ENCODE measurements around the gene SMIM41. TPM values are rescaled to one million over a fixed set of nuclear protein-coding genes. Genes with fewer than 3 reads are reported as not detected.

Gene SMIM41
- total and polyA plus RNA-seq, 10 of the 15 experiments (the other 5 are each of a cell fraction or from before 2014, with no cell fraction given) = not detected

DNA sequence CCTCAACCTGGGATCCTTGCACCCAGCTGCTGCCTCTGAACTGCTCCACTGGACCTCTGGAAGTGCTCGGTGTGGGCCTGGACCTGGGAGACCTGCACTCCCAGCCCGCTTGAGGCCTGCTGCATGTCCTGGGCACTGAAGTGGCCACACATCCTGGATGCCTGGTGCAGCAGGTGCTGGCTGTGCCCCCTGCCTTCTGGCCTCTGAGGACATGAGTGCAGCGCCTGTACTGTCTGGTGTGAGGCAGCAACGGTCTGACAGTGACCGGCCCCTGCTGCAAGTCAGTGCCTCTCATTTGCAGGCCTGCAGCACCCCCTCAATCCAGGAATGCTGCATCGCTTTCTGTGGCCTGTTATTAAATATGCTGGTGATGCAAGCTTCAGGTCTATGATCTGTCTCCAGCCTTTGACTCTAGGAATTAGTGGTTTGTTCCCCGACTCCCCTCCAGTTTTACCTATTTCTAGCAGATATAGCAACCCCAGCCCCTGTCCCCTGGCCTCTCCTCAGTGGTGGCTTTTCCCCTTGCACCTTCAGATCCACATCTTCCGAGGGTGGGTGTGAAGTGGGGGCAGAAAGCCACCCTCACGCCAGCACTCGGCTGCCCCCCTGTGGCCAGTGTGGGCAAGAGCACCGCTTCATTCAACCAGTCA is 3.6 kb downstream of the SMIM41 start (continued):
- TF ChIP-seq, protein P1, sequence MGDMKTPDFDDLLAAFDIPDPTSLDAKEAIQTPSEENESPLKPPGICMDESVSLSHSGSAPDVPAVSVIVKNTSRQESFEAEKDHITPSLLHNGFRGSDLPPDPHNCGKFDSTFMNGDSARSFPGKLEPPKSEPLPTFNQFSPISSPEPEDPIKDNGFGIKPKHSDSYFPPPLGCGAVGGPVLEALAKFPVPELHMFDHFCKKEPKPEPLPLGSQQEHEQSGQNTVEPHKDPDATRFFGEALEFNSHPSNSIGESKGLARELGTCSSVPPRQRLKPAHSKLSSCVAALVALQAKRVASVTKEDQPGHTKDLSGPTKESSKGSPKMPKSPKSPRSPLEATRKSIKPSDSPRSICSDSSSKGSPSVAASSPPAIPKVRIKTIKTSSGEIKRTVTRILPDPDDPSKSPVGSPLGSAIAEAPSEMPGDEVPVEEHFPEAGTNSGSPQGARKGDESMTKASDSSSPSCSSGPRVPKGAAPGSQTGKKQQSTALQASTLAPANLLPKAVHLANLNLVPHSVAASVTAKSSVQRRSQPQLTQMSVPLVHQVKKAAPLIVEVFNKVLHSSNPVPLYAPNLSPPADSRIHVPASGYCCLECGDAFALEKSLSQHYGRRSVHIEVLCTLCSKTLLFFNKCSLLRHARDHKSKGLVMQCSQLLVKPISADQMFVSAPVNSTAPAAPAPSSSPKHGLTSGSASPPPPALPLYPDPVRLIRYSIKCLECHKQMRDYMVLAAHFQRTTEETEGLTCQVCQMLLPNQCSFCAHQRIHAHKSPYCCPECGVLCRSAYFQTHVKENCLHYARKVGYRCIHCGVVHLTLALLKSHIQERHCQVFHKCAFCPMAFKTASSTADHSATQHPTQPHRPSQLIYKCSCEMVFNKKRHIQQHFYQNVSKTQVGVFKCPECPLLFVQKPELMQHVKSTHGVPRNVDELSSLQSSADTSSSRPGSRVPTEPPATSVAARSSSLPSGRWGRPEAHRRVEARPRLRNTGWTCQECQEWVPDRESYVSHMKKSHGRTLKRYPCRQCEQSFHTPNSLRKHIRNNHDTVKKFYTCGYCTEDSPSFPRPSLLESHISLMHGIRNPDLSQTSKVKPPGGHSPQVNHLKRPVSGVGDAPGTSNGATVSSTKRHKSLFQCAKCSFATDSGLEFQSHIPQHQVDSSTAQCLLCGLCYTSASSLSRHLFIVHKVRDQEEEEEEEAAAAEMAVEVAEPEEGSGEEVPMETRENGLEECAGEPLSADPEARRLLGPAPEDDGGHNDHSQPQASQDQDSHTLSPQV (IDR thresholded peaks at IDR 0.05) = 0 out of 2 replicates have a peak, but pooled peaks have one; percentile 61

DNA sequence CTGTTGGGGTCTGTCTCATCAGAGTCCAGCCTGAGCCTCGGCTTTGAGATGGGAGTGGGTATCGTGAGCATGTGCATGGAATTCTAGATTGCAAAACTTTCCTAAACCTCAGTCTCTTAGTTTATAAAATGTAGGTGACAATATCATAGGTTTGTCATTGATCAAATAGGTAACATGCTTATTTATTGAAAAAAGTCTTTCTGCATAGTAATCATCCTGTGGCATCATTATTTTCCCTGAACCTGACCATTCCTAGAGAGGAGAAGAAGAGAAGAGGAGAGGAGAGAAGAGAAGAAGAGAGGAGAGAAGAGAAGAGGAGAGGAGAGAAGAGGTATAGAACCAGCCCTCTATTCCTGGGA is 4.1 kb downstream of the SMIM41 start:
- Histone ChIP-seq H3K36me3 (ENCODE audit: control insufficient read depth in 2 of 2, insufficient read depth in 2 of 2, low read length in 1 of 2) (peaks cover 0 to 5% of the 10 kb centered on the region in 2 experiments; a peak in 2 of 4 replicates), H3K4me2 (ENCODE audit: control insufficient read depth, insufficient read depth) (no peak overlapping the region), H3K4me3 (no peak overlapping the region), H4K20me1 (ENCODE audit: control insufficient read depth, insufficient read depth) (no peaks in the 10 kb centered on the region), H3K9me3 (replicated peaks; ENCODE audit: control insufficient read depth, insufficient read depth, low read length) (no peaks in the 10 kb centered on the region), H2AFZ (ENCODE audit: control insufficient read depth, low read depth, low read length) (no peak overlapping the region), H3K27me3 (replicated peaks in 1 of 2; ENCODE audit: control insufficient read depth in 2 of 2, insufficient read depth in 2 of 2, low read length in 1 of 2) (no peaks in the 10 kb centered on the region; a peak in 1 of 4 replicates), H3K9ac (ENCODE audit: control insufficient read depth, insufficient read depth, low read length) (no peak overlapping the region), H3K27ac (ENCODE audit: control insufficient read depth, insufficient read depth) (no peak overlapping the region), H3K79me2 (ENCODE audit: control insufficient read depth, insufficient read depth, low read length) (no peaks in the 10 kb centered on the region), H3K4me1 (ENCODE audit: control insufficient read depth, insufficient read depth, low read length) (peaks cover 21% of the 10 kb centered on the region)
- intact Hi-C loops (cut with micrococcal nuclease; ENCODE audit: unreplicated experiment) (loop anchor here (1.0 kb wide), 2 partner anchors 33 to 58 kb away; no protein-coding TSS in a partner anchor), in situ Hi-C loops (cut with MboI) (loop anchor here (5.0 kb wide), 1 partner anchor 56 kb away; no protein-coding TSS in a partner anchor)
- no peak for ATAC-seq
- FAIRE-seq = no peak
- ChIA-PET POLR2A (interaction anchor here (1.4 kb wide), 1 partner anchor 12 kb away, joined by 6 read pairs; no protein-coding TSS in a partner anchor), CTCF (interaction anchor here (1.4 to 13.1 kb wide), 13 partner anchors 7 to 93 kb away, joined by 3 to 622 read pairs (median 11); partner anchors contain the start of gene ATG101), SMC1A (ENCODE audit: uncharacterized antibody, unreplicated experiment) (interaction anchor here (1.0 to 12.5 kb wide), 7 partner anchors 10 to 80 kb away, joined by 3 to 322 read pairs (median 5); partner anchors contain the start of gene ATG101), RAD21 (ENCODE audit: unreplicated experiment) (interaction anchor here (1.0 to 5.8 kb wide), 8 partner anchors 14 to 60 kb away, joined by 3 to 111 read pairs (median 8); partner anchors contain the start of gene ATG101)
- WGBS (ENCODE audit: insufficient coverage, insufficient replicate concordance, low lambda C conversion rate, missing lambda C conversion rate) = 3% methylated on average over 2 of the region's 2 CpGs
- TF ChIP-seq EGR1 (IDR thresholded peaks at IDR 0.05; ENCODE audit: borderline replicate concordance in 1 of 2, low read depth in 2 of 2, low read length in 2 of 2) = no peak
- TF ChIP-seq TCF3 (IDR thresholded peaks at IDR 0.05; ENCODE audit: borderline replicate concordance, insufficient read depth, low read depth, low read length) = no peak
- TF ChIP-seq HDAC2 (IDR thresholded peaks at IDR 0.05) = no peak
- no peak for DNase-seq (ENCODE audit: low read depth, low spot score)
- BruUV-seq (replicated peaks) = no TSS peak
